ENCODE measurements around the gene RHO. TPM values are rescaled to one million over a fixed set of nuclear protein-coding genes. Genes with fewer than 3 reads are reported as not detected.

Gene RHO
- total RNA-seq, 1 experiment from 2014 or later = not detected

DNA sequence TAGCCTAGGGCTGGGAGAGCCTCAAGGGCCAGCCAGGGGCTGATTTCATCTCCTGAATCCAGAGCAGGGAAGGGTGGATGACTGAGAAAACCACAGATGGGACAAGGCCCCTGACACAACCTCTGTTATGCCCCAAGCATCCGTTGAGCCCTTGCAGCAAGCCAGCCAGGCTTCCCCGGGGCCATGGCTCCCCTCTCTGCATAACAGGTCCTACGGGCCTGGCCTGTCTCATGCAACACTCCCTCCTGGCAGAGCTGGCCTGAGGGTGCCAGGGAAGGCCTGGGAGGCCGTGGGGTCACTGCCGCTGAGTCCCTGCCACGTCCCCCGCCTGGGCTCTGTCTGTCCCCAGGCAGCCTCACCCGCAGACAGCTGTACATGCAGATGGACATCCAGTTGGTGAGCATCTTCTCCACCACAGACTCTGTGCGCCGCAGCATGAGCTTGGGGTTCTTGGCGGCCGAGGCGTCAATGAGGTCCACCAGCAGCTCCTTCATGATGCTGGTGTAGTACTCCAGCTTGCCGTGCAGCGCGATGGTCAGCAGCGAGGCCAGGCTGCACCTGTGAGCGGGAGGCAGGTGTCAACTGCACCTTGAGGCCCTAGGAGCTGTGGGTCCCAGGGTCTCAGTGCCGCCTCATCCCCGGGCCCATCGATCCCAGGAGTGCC lies 36.7 kb downstream of the RHO start:
- ATAC-seq = no peak
- DNase-seq (ENCODE audit: low read depth, low spot score) = no peak
- ChIA-PET CTCF (no interaction called here), POLR2A (no interaction called here)
- H3K4me1 ChIP-seq (ENCODE audit: control insufficient read depth, insufficient read depth, low read length) = peaks cover 13% of the 10 kb centered on the region
- TF ChIP-seq, protein P1, sequence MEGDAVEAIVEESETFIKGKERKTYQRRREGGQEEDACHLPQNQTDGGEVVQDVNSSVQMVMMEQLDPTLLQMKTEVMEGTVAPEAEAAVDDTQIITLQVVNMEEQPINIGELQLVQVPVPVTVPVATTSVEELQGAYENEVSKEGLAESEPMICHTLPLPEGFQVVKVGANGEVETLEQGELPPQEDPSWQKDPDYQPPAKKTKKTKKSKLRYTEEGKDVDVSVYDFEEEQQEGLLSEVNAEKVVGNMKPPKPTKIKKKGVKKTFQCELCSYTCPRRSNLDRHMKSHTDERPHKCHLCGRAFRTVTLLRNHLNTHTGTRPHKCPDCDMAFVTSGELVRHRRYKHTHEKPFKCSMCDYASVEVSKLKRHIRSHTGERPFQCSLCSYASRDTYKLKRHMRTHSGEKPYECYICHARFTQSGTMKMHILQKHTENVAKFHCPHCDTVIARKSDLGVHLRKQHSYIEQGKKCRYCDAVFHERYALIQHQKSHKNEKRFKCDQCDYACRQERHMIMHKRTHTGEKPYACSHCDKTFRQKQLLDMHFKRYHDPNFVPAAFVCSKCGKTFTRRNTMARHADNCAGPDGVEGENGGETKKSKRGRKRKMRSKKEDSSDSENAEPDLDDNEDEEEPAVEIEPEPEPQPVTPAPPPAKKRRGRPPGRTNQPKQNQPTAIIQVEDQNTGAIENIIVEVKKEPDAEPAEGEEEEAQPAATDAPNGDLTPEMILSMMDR (IDR thresholded peaks at IDR 0.05) = no peak
- TF ChIP-seq POLR2AphosphoS5 (IDR thresholded peaks at IDR 0.05; ENCODE audit: low read depth, low read length) (no peak), TCF7L2 (IDR thresholded peaks at IDR 0.05; ENCODE audit: low read depth, low read length) (no peak), SIN3A (IDR thresholded peaks at IDR 0.05; ENCODE audit: borderline replicate concordance, insufficient read depth, low read depth, low read length) (no peak)
- TF ChIP-seq, protein P2, sequence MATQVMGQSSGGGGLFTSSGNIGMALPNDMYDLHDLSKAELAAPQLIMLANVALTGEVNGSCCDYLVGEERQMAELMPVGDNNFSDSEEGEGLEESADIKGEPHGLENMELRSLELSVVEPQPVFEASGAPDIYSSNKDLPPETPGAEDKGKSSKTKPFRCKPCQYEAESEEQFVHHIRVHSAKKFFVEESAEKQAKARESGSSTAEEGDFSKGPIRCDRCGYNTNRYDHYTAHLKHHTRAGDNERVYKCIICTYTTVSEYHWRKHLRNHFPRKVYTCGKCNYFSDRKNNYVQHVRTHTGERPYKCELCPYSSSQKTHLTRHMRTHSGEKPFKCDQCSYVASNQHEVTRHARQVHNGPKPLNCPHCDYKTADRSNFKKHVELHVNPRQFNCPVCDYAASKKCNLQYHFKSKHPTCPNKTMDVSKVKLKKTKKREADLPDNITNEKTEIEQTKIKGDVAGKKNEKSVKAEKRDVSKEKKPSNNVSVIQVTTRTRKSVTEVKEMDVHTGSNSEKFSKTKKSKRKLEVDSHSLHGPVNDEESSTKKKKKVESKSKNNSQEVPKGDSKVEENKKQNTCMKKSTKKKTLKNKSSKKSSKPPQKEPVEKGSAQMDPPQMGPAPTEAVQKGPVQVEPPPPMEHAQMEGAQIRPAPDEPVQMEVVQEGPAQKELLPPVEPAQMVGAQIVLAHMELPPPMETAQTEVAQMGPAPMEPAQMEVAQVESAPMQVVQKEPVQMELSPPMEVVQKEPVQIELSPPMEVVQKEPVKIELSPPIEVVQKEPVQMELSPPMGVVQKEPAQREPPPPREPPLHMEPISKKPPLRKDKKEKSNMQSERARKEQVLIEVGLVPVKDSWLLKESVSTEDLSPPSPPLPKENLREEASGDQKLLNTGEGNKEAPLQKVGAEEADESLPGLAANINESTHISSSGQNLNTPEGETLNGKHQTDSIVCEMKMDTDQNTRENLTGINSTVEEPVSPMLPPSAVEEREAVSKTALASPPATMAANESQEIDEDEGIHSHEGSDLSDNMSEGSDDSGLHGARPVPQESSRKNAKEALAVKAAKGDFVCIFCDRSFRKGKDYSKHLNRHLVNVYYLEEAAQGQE (IDR thresholded peaks at IDR 0.05; ENCODE audit: insufficient read depth in 1 of 2, low read depth in 2 of 2, low read length in 1 of 2) = no peak
- BruUV-seq (replicated peaks) = no TSS peak
- no peaks in the 10 kb centered on the region for H3K9me3 ChIP-seq (ENCODE audit: control insufficient read depth, insufficient read depth, low read depth, low read length)
- no peak overlapping the region for H3K4me3 ChIP-seq (ENCODE audit: low read depth in 2 of 2, low read length in 2 of 2)
- no peak overlapping the region for H3K27ac ChIP-seq (ENCODE audit: low read length)
- in situ Hi-C loops (cut with HindIII; ENCODE audit: low pct_unique_long_range_greater_than_20kb, low sequenced_read_pairs) = no loop called here
- H3K36me3 ChIP-seq (ENCODE audit: control insufficient read depth, insufficient read depth, low read length) = peaks cover 4% of the 10 kb centered on the region
- intact Hi-C loops (cut with micrococcal nuclease; ENCODE audit: unreplicated experiment) = no loop called here
- no peaks in the 10 kb centered on the region for H3K27me3 ChIP-seq (ENCODE audit: control insufficient read depth, insufficient read depth, low read length)

DNA sequence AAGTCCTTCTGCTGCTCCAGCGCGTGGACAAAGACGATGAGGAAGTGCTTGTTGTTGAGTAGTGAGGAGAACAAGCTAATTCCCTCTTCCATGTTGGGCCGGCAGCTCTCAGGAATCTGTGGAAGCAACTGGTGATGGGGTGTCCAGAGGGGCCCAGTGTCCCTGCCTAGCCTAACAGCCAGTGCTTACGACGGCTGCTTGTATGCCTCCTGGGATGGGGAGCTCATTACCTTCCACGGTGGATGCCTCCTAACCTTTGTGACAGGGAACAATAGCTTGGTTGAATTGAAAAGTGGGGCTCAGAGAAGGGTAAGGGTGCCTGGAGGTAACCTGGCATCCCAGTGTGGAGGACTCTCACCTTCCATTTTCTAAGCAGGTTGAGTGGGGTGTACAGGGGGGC lies 37.5 kb downstream of the RHO start:
- BruUV-seq (replicated peaks) = no TSS peak
- H3K4me3 ChIP-seq (ENCODE audit: low read depth in 2 of 2, low read length in 2 of 2) = no peak overlapping the region
- in situ Hi-C loops (cut with HindIII; ENCODE audit: low pct_unique_long_range_greater_than_20kb, low sequenced_read_pairs) = no loop called here
- H3K27me3 ChIP-seq (ENCODE audit: control insufficient read depth, insufficient read depth, low read length) = no peaks in the 10 kb centered on the region
- TF ChIP-seq POLR2AphosphoS5 (IDR thresholded peaks at IDR 0.05; ENCODE audit: low read depth, low read length) = no peak
- no peak for TF ChIP-seq SIN3A (IDR thresholded peaks at IDR 0.05; ENCODE audit: borderline replicate concordance, insufficient read depth, low read depth, low read length)
- TF ChIP-seq, protein P1 (IDR thresholded peaks at IDR 0.05) = no peak
- no peak for TF ChIP-seq TCF7L2 (IDR thresholded peaks at IDR 0.05; ENCODE audit: low read depth, low read length)
- TF ChIP-seq, protein P2 (IDR thresholded peaks at IDR 0.05; ENCODE audit: insufficient read depth in 1 of 2, low read depth in 2 of 2, low read length in 1 of 2) = no peak
- no peak for ATAC-seq
- intact Hi-C loops (cut with micrococcal nuclease; ENCODE audit: unreplicated experiment) = no loop called here
- peaks cover 2% of the 10 kb centered on the region for H3K36me3 ChIP-seq (ENCODE audit: control insufficient read depth, insufficient read depth, low read length)
- no peaks in the 10 kb centered on the region for H3K9me3 ChIP-seq (ENCODE audit: control insufficient read depth, insufficient read depth, low read depth, low read length)
- peaks cover 10% of the 10 kb centered on the region for H3K4me1 ChIP-seq (ENCODE audit: control insufficient read depth, insufficient read depth, low read length)
- H3K27ac ChIP-seq (ENCODE audit: low read length) = no peak overlapping the region
- DNase-seq (ENCODE audit: low read depth, low spot score) = no peak
- CTCF ChIA-PET = no interaction called here
- POLR2A ChIA-PET = no interaction called here

Measured in Panc1 (cell line).